H9 (cell line): Measurements from ENCODE around the gene MICAL2. TPM values are rescaled to one million over a fixed set of nuclear protein-coding genes. Genes with fewer than 3 reads are reported as not detected.
A peak's percentile ranks its signal among the peaks of the same experiment; 100 is the strongest.

Source experiments
- DNase-seq: peaks from one replicate; pipeline ENCODE4 v3.0.0-alpha.2; 2017
- H2AFZ ChIP-seq: one replicate; pipeline ENCODE4 v1.6.1; 2013; ENCODE audit warnings: mild to moderate bottlenecking, low read length, control low read depth, moderate library complexity
- H2AK5ac ChIP-seq: 2 replicates; pipeline ENCODE4 v1.6.1; 2013; ENCODE audit warnings: low read length, control low read depth, mixed read lengths; ENCODE audit not compliant: insufficient read length
- H2BK120ac ChIP-seq: one replicate; pipeline ENCODE4 v1.6.1; 2013; ENCODE audit warnings: low read depth, mild to moderate bottlenecking, low read length, control low read depth, inconsistent platforms; ENCODE audit not compliant: poor library complexity, severe bottlenecking
- H2BK12ac ChIP-seq: 2 replicates; pipeline ENCODE4 v1.6.1; 2013; ENCODE audit warnings: low read length, control low read depth, mixed read lengths, low read depth; ENCODE audit not compliant: insufficient read length
- H2BK15ac ChIP-seq: 2 replicates; pipeline ENCODE4 v1.6.1; 2013; ENCODE audit warnings: low read depth, low read length, control low read depth
- H2BK20ac ChIP-seq: one replicate; pipeline ENCODE4 v1.6.1; 2013; ENCODE audit warnings: low read depth, mild to moderate bottlenecking, low read length, control low read depth, inconsistent platforms; ENCODE audit not compliant: poor library complexity, severe bottlenecking
- H2BK5ac ChIP-seq: 2 replicates; pipeline ENCODE4 v1.6.1; 2013; ENCODE audit warnings: low read length, control low read depth, mixed read lengths; ENCODE audit not compliant: insufficient read length
- H3K14ac ChIP-seq: 2 replicates; pipeline ENCODE4 v1.6.1; 2013; ENCODE audit warnings: low read length, control low read depth; ENCODE audit not compliant: insufficient read depth
- H3K18ac ChIP-seq: 2 replicates; pipeline ENCODE4 v1.6.1; 2013; ENCODE audit warnings: low read depth, mild to moderate bottlenecking, mixed read lengths, low read length, control low read depth; ENCODE audit not compliant: insufficient read length
- H3K23ac ChIP-seq: 2 replicates; pipeline ENCODE4 v1.6.1; 2013; ENCODE audit warnings: low read length, control low read depth, mixed read lengths, low read depth; ENCODE audit not compliant: insufficient read length
- H3K23me2 ChIP-seq: 2 replicates; pipeline ENCODE4 v1.6.1; 2013; ENCODE audit warnings: low read depth, mild to moderate bottlenecking, mixed read lengths, low read length, control low read depth; ENCODE audit not compliant: insufficient read length, poor library complexity, severe bottlenecking
- H3K27ac ChIP-seq: 2 replicates; pipeline ENCODE4 v1.5.1; 2013; ENCODE audit warnings: low read length, control low read depth, mixed read lengths, low read depth; ENCODE audit not compliant: insufficient read length
- H3K27me3 ChIP-seq: 2 replicates; pipeline ENCODE4 v1.6.1; 2013; ENCODE audit warnings: low read length, control low read depth, inconsistent platforms; ENCODE audit not compliant: insufficient read depth
- H3K4ac ChIP-seq: 2 replicates; pipeline ENCODE4 v1.6.1; 2013; ENCODE audit warnings: low read depth, mild to moderate bottlenecking, control low read depth, inconsistent platforms, low read length, moderate library complexity
- H3K4me1 ChIP-seq: 2 replicates; pipeline ENCODE4 v1.6.1; 2013; ENCODE audit warnings: low read length, control low read depth, inconsistent platforms; ENCODE audit not compliant: insufficient read depth
- H3K4me2 ChIP-seq: 2 replicates; pipeline ENCODE4 v1.6.1; 2013; ENCODE audit warnings: low read length, control low read depth, mixed read lengths; ENCODE audit not compliant: insufficient read length, insufficient read depth
- H3K56ac ChIP-seq: 2 replicates; pipeline ENCODE4 v1.6.1; 2013; ENCODE audit warnings: low read depth, mild to moderate bottlenecking, mixed read lengths, low read length, control low read depth; ENCODE audit not compliant: insufficient read length
- H3K79me1 ChIP-seq: 2 replicates; pipeline ENCODE4 v1.6.1; 2013; ENCODE audit warnings: low read depth, mild to moderate bottlenecking, moderate library complexity, low read length, control low read depth, inconsistent platforms; ENCODE audit not compliant: insufficient read depth, poor library complexity, severe bottlenecking
- H3K79me2 ChIP-seq: 2 replicates; pipeline ENCODE4 v1.6.1; 2013; ENCODE audit warnings: low read length, control low read depth, inconsistent platforms; ENCODE audit not compliant: insufficient read depth
- H3K9ac ChIP-seq: 2 replicates; pipeline ENCODE4 v1.6.1; 2013; ENCODE audit warnings: low read length, control low read depth, mixed read lengths; ENCODE audit not compliant: insufficient read length; ENCODE audit errors: extremely low read depth
- H3K9me3 ChIP-seq: one replicate; pipeline ENCODE4 v1.6.1; 2013; ENCODE audit warnings: low read depth, low read length, inconsistent platforms; ENCODE audit not compliant: control insufficient read depth
- H3T11ph ChIP-seq: one replicate; pipeline ENCODE4 v1.6.1; 2013; ENCODE audit warnings: mild to moderate bottlenecking, low read length, control low read depth, inconsistent platforms
- H4K20me1 ChIP-seq: one replicate; pipeline ENCODE4 v1.6.1; 2013; ENCODE audit not compliant: control insufficient read depth, insufficient read length, insufficient read depth
- H4K5ac ChIP-seq: 2 replicates; pipeline ENCODE4 v1.6.1; 2013; ENCODE audit warnings: low read depth, mild to moderate bottlenecking, mixed read lengths, low read length, control low read depth; ENCODE audit not compliant: insufficient read length
- H4K8ac ChIP-seq: replicated peaks from 2 replicates; pipeline ENCODE4 v1.6.1; 2013; ENCODE audit warnings: low read length, control low read depth, mixed read lengths, low read depth; ENCODE audit not compliant: insufficient read length
- H4K91ac ChIP-seq: 2 replicates; pipeline ENCODE4 v1.6.1; 2013; ENCODE audit warnings: low read depth, mild to moderate bottlenecking, moderate library complexity, mixed read lengths, low read length, control low read depth; ENCODE audit not compliant: insufficient read length
- H3K27ac Mint-ChIP-seq, 3 experiments: 2 replicates in 2 of 3; 3 replicates in 1 of 3; pipeline ENCODE4 v1.8.0; 2020 to 2021; ENCODE audit warnings: mixed read lengths in 3 of 3, mild to moderate bottlenecking in 1 of 3, moderate library complexity in 1 of 3
- H3K27me3 Mint-ChIP-seq: 2 replicates; pipeline ENCODE4 v1.8.0; 2021; ENCODE audit warnings: low read depth, mild to moderate bottlenecking, moderate library complexity, mixed read lengths
- H3K36me3 Mint-ChIP-seq, 3 experiments: 2 replicates in 2 of 3; 3 replicates in 1 of 3; pipeline ENCODE4 v1.8.0; 2020 to 2021; ENCODE audit warnings: low read depth in 3 of 3, mixed read lengths in 3 of 3; ENCODE audit not compliant: insufficient read depth in 1 of 3
- H3K4me1 Mint-ChIP-seq, 2 experiments: 2 replicates each; pipeline ENCODE4 v1.8.0; 2020; ENCODE audit warnings: mixed read lengths in 2 of 2
- H3K4me3 Mint-ChIP-seq, 2 experiments: 2 replicates in 1 of 2; 3 replicates in 1 of 2; pipeline ENCODE4 v1.8.0; 2020 to 2021; ENCODE audit warnings: mild to moderate bottlenecking in 2 of 2, mixed read lengths in 2 of 2, moderate library complexity in 1 of 2
- H3K9me3 Mint-ChIP-seq, 2 experiments: 2 replicates in 1 of 2; 3 replicates in 1 of 2; pipeline ENCODE4 v1.8.0; 2020; ENCODE audit warnings: mild to moderate bottlenecking in 2 of 2, mixed read lengths in 2 of 2, moderate library complexity in 1 of 2
- CTCF ChIP-seq: fragments of 200-600 bp; sonication (generic); conservative IDR thresholded peaks from 3 replicates; pipeline ENCODE4 v1.8.0; 2021; ENCODE audit warnings: antibody characterized with exemption, mild to moderate bottlenecking
- WGBS: extraction: QIAGEN DNeasy Blood & Tissue Kit; methylation state at CpG from one replicate; pipeline ENCODE4 v1.1.7; 2013; ENCODE audit warnings: missing lambda C conversion rate, low lambda C conversion rate, mixed read lengths; ENCODE audit not compliant: insufficient read length; ENCODE audit errors: extremely low coverage; 5-methylcytosine and 5-hydroxymethylcytosine counted together
- total RNA-seq: library from RNA; stranded (reverse); gene quantifications from 2 replicates; pipeline ENCODE4 v1.2.1, GENCODE V29; 2021

Gene MICAL2
- total RNA-seq, 1 experiment from 2014 or later: 4.7 TPM

- Histone ChIP-seq H3K23ac (no peak overlapping the region), H2BK5ac (no peak overlapping the region), H3K56ac (no peak overlapping the region), H2BK15ac (no peak overlapping the region), H2AK5ac (no peak overlapping the region), H2BK12ac (no peak overlapping the region), H3K4me2 (no peak overlapping the region), H3K4ac (no peak overlapping the region), H3K14ac (no peak overlapping the region), H3K4me1 (peaks cover 8% of the 10 kb centered on the region; the same call in 1 of the 2 replicates), H3K18ac (no peak overlapping the region), H2AFZ (no peak overlapping the region), H3K79me1 (no peaks in the 10 kb centered on the region), H4K20me1 (no peaks in the 10 kb centered on the region), H3K9ac (no peak overlapping the region), H3T11ph (no peak overlapping the region), H3K9me3 (no peaks in the 10 kb centered on the region), H3K79me2 (no peaks in the 10 kb centered on the region), H3K27ac (no peak overlapping the region), H2BK20ac (no peak overlapping the region), H4K91ac (no peak overlapping the region), H3K27me3 (no peaks in the 10 kb centered on the region), H3K23me2 (no peaks in the 10 kb centered on the region), H4K5ac (no peak overlapping the region), H2BK120ac (no peak overlapping the region), H4K8ac (no peak overlapping the region)
- WGBS: no CpG with 5 or more reads among the region's 3 CpGs
- peaks cover 6% of the 10 kb centered on the region for H3K27me3 Mint-ChIP-seq
- no peak overlapping the region for H3K4me3 Mint-ChIP-seq
- no peak for DNase-seq
- H3K27ac Mint-ChIP-seq: peak overlapping the region in 1 of 3 experiments; percentile 90; a peak in 3 of 7 replicates
- peaks cover 0 to 10% (median 0%) of the 10 kb centered on the region in 3 experiments; a peak in 1 of 7 replicates for H3K36me3 Mint-ChIP-seq
- no peaks in the 10 kb centered on the region for H3K9me3 Mint-ChIP-seq
- peaks cover 63 to 70% of the 10 kb centered on the region in 2 experiments for H3K4me1 Mint-ChIP-seq
- no peak for TF ChIP-seq CTCF
Measured at GRCh38 chr11:12247543-12248254, 137.3 kb downstream of the MICAL2 start.
